ENCODE results near the gene RAP1GAP2.

Gene RAP1GAP2

DNA sequence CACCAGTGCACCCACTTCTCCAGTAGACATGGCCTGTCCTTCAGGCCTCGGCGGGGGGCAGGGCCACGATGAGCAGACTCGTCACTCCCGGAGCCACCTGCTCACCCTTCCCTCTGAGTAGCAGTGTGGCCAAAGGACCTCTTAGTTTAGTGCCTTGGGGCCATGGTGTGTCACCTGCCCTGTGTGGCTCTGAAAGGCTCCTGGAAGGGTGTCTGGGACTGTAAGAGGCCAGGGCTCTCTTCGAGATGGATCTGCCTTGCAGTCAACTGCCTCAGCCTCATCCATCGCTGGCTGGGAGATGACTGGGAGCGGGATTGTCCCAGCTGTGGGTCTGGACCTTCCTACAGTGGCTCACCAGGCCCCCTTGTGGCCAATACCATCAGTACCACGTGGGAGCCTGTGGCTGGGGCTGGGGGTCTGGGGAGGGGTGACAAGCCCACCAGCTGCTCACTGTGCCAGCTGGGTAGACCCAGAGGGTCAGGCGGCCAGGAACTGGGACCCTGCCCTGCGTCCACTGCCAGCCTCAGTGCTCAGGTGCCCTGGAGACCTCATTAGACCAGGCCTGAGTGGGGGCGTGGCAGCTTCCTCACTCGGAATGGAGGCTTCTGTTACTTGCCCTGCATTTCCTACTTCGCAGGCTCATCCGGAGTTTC, 133.8 kb downstream of the RAP1GAP2 start:
- no peaks in the 10 kb centered on the region for H3K27me3 ChIP-seq (ENCODE audit: control insufficient read depth in 1 of 2, insufficient read depth in 2 of 2, low read length in 2 of 2)
- H3K36me3 ChIP-seq (ENCODE audit: insufficient read depth, low read length): no peaks in the 10 kb centered on the region
- no peaks in the 10 kb centered on the region for H3K9me3 ChIP-seq (ENCODE audit: low read length)
- no peak overlapping the region for H3K27ac ChIP-seq (ENCODE audit: low read depth, low read length)
- no peak overlapping the region for H3K9ac ChIP-seq (ENCODE audit: low read length)
- no peak overlapping the region for H3K4me3 ChIP-seq (ENCODE audit: low read depth in 1 of 2, low read length in 2 of 2)
- H3K4me1 ChIP-seq (ENCODE audit: insufficient read depth, low read length): no peaks in the 10 kb centered on the region

DNA sequence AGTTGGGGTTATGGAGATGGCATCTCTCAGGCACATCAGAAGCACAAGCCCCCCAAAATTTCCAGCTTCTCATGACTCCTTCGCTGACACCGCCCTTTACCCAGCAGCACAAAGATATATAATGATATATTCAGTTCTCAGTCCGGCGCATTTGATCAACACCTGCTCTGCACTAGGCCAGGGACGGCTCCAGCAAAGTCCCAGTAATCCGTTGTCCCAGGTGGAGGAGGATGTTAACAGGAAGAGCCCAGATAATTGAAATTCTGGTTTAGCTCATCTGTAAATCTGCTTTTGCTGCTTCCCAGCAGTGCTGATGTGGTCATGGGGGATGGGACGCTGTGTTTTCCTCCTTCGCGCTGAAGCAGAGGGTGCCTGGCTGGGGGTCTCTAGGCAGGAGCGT, 135.6 kb downstream of the RAP1GAP2 start:
- Histone ChIP-seq H3K36me3 (ENCODE audit: insufficient read depth, low read length) (no peaks in the 10 kb centered on the region), H3K9ac (ENCODE audit: low read length) (no peak overlapping the region), H3K27ac (ENCODE audit: low read depth, low read length) (no peak overlapping the region), H3K4me3 (ENCODE audit: low read depth in 1 of 2, low read length in 2 of 2) (no peak overlapping the region), H3K27me3 (ENCODE audit: control insufficient read depth in 1 of 2, insufficient read depth in 2 of 2, low read length in 2 of 2) (no peaks in the 10 kb centered on the region), H3K4me1 (ENCODE audit: insufficient read depth, low read length) (no peaks in the 10 kb centered on the region), H3K9me3 (ENCODE audit: low read length) (no peaks in the 10 kb centered on the region)

DNA sequence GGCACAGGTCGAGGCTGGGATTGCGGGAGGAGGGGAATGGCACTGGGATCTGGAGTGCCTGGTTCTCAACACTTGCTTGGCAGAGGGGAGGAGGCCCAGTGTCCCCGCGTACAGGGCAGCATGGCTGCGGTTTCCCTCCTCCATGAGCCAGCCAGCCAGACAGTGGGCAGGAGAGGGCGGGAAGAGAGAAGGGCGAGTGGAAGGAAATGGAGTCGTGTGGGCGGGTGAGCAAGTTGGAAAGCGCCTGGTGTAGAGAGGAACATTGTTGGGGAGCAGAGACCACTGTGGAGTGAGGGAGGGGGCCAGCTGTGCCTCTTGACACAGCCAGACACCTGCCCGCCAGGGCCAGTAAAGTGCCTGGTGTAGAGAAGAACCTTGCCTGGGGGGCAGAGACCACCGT, 136.7 kb downstream of the RAP1GAP2 start:
- no peak overlapping the region for H3K4me3 ChIP-seq (ENCODE audit: low read depth in 1 of 2, low read length in 2 of 2)
- H3K36me3 ChIP-seq (ENCODE audit: insufficient read depth, low read length): no peaks in the 10 kb centered on the region
- H3K27me3 ChIP-seq (ENCODE audit: control insufficient read depth in 1 of 2, insufficient read depth in 2 of 2, low read length in 2 of 2): no peaks in the 10 kb centered on the region
- H3K9ac ChIP-seq (ENCODE audit: low read length): no peak overlapping the region
- no peak overlapping the region for H3K27ac ChIP-seq (ENCODE audit: low read depth, low read length)
- no peaks in the 10 kb centered on the region for H3K4me1 ChIP-seq (ENCODE audit: insufficient read depth, low read length)
- no peaks in the 10 kb centered on the region for H3K9me3 ChIP-seq (ENCODE audit: low read length)

DNA sequence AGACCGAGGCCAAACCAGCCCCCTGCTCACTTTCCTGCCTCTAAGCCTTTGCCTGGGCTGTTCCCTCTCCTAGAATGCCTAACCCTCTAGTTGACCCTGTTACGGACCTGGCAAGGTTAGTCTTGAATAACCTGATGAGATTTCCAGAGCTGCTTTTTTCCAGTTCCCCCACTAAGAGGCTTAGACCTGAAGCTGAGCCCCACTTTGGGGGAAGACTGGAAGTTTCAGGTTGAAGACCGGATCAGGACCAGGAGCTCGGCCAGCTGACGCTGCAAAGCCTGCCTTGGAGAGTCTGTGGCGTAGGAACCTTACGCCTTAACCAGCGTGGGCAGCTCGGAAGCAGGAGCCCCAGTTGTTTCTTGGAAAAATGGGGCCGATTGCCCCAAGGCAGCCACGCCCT, 137.4 kb downstream of the RAP1GAP2 start:
- H3K27ac ChIP-seq (ENCODE audit: low read depth, low read length): no peak overlapping the region
- no peaks in the 10 kb centered on the region for H3K27me3 ChIP-seq (ENCODE audit: control insufficient read depth in 1 of 2, insufficient read depth in 2 of 2, low read length in 2 of 2)
- H3K4me3 ChIP-seq (ENCODE audit: low read depth in 1 of 2, low read length in 2 of 2): no peak overlapping the region
- H3K4me1 ChIP-seq (ENCODE audit: insufficient read depth, low read length): no peaks in the 10 kb centered on the region
- no peaks in the 10 kb centered on the region for H3K9me3 ChIP-seq (ENCODE audit: low read length)
- no peaks in the 10 kb centered on the region for H3K36me3 ChIP-seq (ENCODE audit: insufficient read depth, low read length)
- H3K9ac ChIP-seq (ENCODE audit: low read length): no peak overlapping the region

DNA sequence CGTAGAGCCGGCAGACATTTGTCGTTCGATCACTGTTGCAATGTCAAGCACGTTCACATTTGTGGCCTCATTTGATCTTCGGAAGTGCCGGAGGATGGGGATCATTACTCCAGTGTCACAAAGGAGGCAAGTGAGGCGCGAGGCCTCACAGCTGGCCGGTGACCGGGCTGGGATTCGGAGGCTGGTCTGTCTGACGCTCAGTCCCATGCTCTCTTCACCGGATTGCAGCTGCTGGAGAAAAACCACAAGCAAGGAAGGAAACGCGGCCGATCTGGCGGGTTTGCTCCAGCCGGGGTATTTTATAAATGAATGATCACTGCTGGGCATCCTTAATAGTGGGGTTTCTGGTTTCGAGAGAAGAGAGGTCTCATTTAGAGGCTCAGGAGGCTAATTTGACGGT, 139.4 kb downstream of the RAP1GAP2 start:
- H3K27ac ChIP-seq (ENCODE audit: low read depth, low read length): no peak overlapping the region

DNA sequence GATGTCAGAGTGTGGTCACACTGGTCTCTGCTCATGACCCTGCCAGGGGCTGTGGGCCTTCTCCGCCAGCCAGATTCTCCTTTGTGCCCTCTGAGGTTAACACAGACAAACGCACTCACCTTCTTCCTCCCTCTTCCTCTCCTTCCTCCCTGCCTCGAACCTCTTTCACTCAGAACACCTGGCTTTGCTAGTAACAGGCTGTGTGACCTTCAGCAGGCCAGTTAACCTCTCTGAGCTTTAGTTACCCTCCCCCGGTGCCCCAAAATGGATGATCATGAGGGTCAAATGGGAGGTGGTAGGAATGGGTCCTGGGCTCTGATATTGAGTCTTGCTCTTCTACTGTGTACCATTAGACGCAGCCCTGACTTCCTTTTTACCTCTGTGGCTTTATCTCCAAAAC, 140.1 kb downstream of the RAP1GAP2 start:
- Histone ChIP-seq H3K27me3 (ENCODE audit: control insufficient read depth in 1 of 2, insufficient read depth in 2 of 2, low read length in 2 of 2) (no peaks in the 10 kb centered on the region), H3K4me3 (ENCODE audit: low read depth in 1 of 2, low read length in 2 of 2) (no peak overlapping the region), H3K9ac (ENCODE audit: low read length) (no peak overlapping the region), H3K4me1 (ENCODE audit: insufficient read depth, low read length) (peaks cover 11% of the 10 kb centered on the region), H3K9me3 (ENCODE audit: low read length) (no peaks in the 10 kb centered on the region), H3K27ac (ENCODE audit: low read depth, low read length) (no peak overlapping the region), H3K36me3 (ENCODE audit: insufficient read depth, low read length) (no peaks in the 10 kb centered on the region)

More for the DNA sequence above, 139.4 kb downstream of the RAP1GAP2 start:
- H3K9me3 ChIP-seq (ENCODE audit: low read length): no peaks in the 10 kb centered on the region
- peaks cover 9% of the 10 kb centered on the region for H3K4me1 ChIP-seq (ENCODE audit: insufficient read depth, low read length)
- H3K27me3 ChIP-seq (ENCODE audit: control insufficient read depth in 1 of 2, insufficient read depth in 2 of 2, low read length in 2 of 2): no peaks in the 10 kb centered on the region
- H3K36me3 ChIP-seq (ENCODE audit: insufficient read depth, low read length): no peaks in the 10 kb centered on the region
- H3K4me3 ChIP-seq (ENCODE audit: low read depth in 1 of 2, low read length in 2 of 2): no peak overlapping the region
- no peak overlapping the region for H3K9ac ChIP-seq (ENCODE audit: low read length)

DNA sequence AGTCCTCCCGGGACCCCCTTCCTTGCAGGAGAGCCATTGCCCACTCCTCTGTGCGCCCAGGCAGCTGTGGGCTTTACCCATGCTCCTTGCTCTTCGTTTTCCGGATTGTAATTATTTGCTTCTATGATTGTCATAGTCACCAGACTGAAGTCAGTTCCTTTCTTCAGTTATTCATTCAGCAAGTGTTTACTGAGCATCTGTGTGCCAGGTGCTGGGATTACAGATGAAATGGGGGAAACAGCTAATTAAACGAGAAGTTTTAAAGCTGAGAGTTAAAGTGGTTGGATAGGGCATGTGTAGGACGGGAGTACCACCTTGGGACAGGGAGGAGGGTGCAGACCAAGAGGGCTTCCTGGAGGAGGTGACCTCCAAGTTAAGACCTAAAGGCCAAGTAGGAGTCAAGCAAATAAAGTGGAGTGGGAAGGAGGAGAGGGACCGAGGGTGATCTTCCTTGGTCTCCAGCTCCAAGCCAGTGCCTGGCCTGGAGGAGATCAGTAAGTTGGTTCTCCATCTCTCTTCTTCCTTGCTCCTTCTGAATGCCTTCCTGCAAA, 140.6 kb downstream of the RAP1GAP2 start:
- no peak overlapping the region for H3K9ac ChIP-seq (ENCODE audit: low read length)
- H3K27ac ChIP-seq (ENCODE audit: low read depth, low read length): no peak overlapping the region
- H3K36me3 ChIP-seq (ENCODE audit: insufficient read depth, low read length): no peaks in the 10 kb centered on the region
- H3K4me3 ChIP-seq (ENCODE audit: low read depth in 1 of 2, low read length in 2 of 2): no peak overlapping the region
- H3K4me1 ChIP-seq (ENCODE audit: insufficient read depth, low read length): peaks cover 11% of the 10 kb centered on the region
- no peaks in the 10 kb centered on the region for H3K27me3 ChIP-seq (ENCODE audit: control insufficient read depth in 1 of 2, insufficient read depth in 2 of 2, low read length in 2 of 2)
- no peaks in the 10 kb centered on the region for H3K9me3 ChIP-seq (ENCODE audit: low read length)

DNA sequence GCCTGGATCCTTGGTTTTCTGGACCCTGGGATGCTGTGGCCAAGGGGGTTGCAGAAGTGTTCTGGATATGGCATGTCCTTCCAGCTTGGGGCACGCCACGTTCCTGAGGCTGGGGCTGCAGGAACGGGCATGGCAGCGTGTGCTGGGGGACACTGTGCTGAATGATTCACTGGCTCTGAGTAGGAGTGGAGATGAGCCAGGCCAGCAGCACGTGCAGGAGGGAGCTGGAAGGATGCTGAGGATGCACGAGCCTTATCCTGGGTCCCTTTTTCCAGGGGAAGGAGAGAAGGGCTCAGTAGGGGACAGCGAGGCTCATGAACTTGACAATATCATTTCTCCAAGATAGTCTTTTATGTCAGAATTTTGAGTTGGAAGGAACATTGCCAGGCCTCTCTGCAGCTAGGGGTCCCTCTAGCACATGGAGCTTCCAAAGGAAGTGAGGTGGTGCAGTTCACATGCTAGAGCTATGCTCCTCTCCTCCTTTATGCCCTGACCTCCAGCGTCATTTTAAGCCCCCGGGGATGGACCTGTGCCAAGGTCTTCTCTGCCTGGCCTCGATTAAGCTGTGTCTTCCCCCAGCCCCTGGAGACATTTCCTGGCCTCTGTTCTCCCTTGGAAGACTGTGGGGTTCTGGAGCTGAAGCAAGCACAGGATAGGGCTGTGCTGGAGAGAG, 141.2 kb downstream of the RAP1GAP2 start:
- H3K4me1 ChIP-seq (ENCODE audit: insufficient read depth, low read length): peaks cover 11% of the 10 kb centered on the region
- H3K27ac ChIP-seq (ENCODE audit: low read depth, low read length): no peak overlapping the region
- H3K9ac ChIP-seq (ENCODE audit: low read length): no peak overlapping the region
- no peaks in the 10 kb centered on the region for H3K36me3 ChIP-seq (ENCODE audit: insufficient read depth, low read length)
- no peaks in the 10 kb centered on the region for H3K9me3 ChIP-seq (ENCODE audit: low read length)
- H3K27me3 ChIP-seq (ENCODE audit: control insufficient read depth in 1 of 2, insufficient read depth in 2 of 2, low read length in 2 of 2): no peaks in the 10 kb centered on the region
- no peak overlapping the region for H3K4me3 ChIP-seq (ENCODE audit: low read depth in 1 of 2, low read length in 2 of 2)

DNA sequence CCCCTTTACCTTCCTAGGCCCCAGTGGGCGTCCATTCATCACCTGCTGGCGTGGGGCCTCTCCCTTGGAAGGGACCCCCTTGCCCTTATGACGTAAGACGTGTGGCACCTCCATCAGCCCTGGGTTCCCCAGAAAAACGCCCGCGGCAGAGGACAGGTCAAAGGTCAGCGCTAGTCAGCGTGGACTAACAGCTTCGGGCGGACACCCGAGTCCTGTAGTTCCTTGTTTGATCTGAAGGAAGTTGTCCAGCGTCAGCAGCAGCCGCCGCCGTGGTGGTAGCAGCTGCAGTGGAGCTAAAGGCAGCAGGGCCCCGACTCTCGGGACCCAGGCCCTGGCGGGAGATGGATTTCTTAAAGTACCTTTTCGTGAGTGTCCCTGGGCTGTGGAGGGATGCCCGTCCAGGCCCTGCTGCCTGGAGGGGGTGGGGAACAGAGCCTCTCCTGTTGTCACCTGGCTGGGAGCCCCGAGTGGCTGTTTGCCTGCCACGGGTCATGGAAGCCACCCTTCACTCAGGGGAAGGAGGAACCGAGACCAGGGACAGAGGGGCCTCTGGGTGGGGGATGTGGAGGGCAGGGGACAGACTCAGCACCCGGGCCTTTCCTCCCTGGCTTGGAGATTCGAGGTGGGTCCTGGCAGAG, 143.6 kb downstream of the RAP1GAP2 start:
- no peaks in the 10 kb centered on the region for H3K27me3 ChIP-seq (ENCODE audit: control insufficient read depth in 1 of 2, insufficient read depth in 2 of 2, low read length in 2 of 2)
- no peaks in the 10 kb centered on the region for H3K36me3 ChIP-seq (ENCODE audit: insufficient read depth, low read length)
- H3K4me3 ChIP-seq (ENCODE audit: low read depth in 1 of 2, low read length in 2 of 2): no peak overlapping the region
- no peak overlapping the region for H3K9ac ChIP-seq (ENCODE audit: low read length)
- no peaks in the 10 kb centered on the region for H3K9me3 ChIP-seq (ENCODE audit: low read length)
- no peak overlapping the region for H3K27ac ChIP-seq (ENCODE audit: low read depth, low read length)
- H3K4me1 ChIP-seq (ENCODE audit: insufficient read depth, low read length): peaks cover 11% of the 10 kb centered on the region

DNA sequence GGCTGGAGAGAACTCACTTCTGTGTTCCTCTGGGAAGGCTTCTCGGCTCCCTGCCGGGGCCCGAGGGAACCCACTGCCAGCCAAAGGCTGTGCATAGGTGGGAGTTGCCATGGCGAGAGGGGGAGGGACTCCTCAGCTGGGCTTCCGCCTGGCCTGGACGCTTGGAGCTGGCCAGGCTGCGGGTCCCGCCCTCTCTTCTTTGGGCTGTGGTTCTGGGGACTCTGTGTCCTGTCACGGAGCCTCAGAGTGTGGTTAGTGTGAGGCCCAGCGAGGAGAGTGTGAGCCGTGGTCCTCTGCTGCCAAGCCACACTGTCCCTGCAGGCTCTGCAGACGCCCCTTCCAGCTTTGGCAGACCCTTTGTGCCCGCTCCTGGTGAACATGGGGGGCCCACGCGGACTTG, 144.1 kb downstream of the RAP1GAP2 start:
- H3K36me3 ChIP-seq (ENCODE audit: insufficient read depth, low read length): no peaks in the 10 kb centered on the region
- H3K9ac ChIP-seq (ENCODE audit: low read length): no peak overlapping the region
- H3K4me1 ChIP-seq (ENCODE audit: insufficient read depth, low read length): peaks cover 11% of the 10 kb centered on the region
- H3K9me3 ChIP-seq (ENCODE audit: low read length): no peaks in the 10 kb centered on the region
- H3K27me3 ChIP-seq (ENCODE audit: control insufficient read depth in 1 of 2, insufficient read depth in 2 of 2, low read length in 2 of 2): no peaks in the 10 kb centered on the region
- H3K27ac ChIP-seq (ENCODE audit: low read depth, low read length): no peak overlapping the region
- no peak overlapping the region for H3K4me3 ChIP-seq (ENCODE audit: low read depth in 1 of 2, low read length in 2 of 2)

DNA sequence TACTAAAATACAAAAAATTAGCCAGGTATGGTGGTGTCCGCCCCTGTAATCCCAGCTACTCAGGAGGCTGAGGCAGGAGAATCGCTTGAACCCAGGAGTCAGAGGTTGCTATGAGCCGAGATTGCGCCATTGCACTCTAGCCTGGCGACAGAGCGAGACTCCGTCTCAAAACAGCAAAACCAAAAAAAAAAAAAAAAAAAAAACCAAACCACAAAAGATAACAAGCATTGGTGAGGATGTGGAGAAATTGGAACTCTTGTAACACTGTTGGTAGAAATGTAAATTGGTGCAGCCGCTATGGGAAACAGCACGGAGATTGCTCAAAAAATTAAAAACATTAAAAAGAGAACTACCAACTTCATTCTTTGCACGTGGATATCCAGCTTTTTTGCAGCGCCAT, 147.7 kb downstream of the RAP1GAP2 start:
- H3K27ac ChIP-seq (ENCODE audit: low read depth, low read length): no peak overlapping the region
- peaks cover 11% of the 10 kb centered on the region for H3K4me1 ChIP-seq (ENCODE audit: insufficient read depth, low read length)
- no peaks in the 10 kb centered on the region for H3K27me3 ChIP-seq (ENCODE audit: control insufficient read depth in 1 of 2, insufficient read depth in 2 of 2, low read length in 2 of 2)
- no peaks in the 10 kb centered on the region for H3K9me3 ChIP-seq (ENCODE audit: low read length)
- no peak overlapping the region for H3K4me3 ChIP-seq (ENCODE audit: low read depth in 1 of 2, low read length in 2 of 2)
- no peaks in the 10 kb centered on the region for H3K36me3 ChIP-seq (ENCODE audit: insufficient read depth, low read length)
- H3K9ac ChIP-seq (ENCODE audit: low read length): no peak overlapping the region

All from muscle layer of colon (tissue), 2 donors.